DMS53 treated with DMSO at 0.1 percent for 48 hours (cell line): Measurements from ENCODE around the gene BCAS1.
"Not testable (repeated sequence)": the region's sequence is repeated elsewhere in the genome, so short reads cannot be mapped to it uniquely, and the experiment has no call there.

Experiments used
- DNase-seq: peaks from one replicate; lab custom pipeline; 2025; ENCODE audit not compliant: unreplicated experiment; lab: John Stamatoyannopoulos, UW

BCAS1 gene

GRCh38 chr20:53990003-53990402 is 80.4 kb downstream of the BCAS1 start:
- DNase-seq, result no peak

- no peak for DNase-seq
These were observed 81.0 kb downstream of the BCAS1 start for GRCh38 chr20:53989401-53989800.

DNA sequence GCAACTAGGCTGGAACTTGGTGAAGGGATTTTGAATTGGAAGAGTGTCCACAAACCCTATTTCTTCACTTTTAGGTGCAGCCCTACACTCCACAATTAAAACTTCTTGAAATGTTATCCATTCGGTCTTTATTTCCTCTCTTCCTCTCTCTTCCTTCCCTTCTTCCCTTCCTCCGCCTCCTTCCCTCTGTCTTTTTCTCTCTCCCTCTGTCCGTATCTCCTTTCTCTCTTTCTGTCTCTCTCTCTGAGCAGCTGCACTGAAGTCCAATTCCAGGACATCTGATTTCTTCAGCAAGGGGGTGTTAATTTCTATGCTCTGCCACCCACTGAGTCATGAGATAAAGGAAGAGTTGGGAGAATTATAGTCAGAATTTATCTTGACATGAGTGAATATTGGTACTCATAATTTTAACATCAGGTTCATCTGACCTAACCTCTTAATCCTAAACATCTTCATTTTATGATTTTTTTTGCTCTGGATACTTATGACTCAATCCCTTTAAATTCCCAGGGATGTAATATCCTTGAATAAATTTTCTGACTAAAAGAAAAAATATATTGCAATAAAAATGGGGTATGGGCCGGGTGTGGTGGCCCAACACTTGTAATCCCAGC is 84.2 kb downstream of the BCAS1 start:
- DNase-seq, result no peak

DNA sequence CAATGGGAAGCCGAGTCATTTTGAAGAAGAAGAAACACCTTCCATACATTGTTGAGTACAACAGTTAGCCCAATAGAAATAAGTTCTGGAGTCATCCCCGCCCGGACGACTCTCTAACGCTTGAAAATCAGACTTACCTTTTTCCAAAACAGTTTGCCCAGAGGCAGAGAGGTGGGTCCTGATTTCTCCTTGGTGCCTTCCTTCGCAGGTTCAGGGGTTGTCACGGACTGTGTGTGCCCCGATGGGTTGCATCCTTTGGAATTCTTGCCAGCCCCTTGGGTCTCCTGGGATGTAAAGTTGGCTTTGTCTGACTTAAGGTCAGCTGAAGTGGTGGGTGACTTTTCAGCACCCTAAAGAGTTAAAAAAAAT is 85.3 kb downstream of the BCAS1 start:
- DNase-seq, result no peak

DNA sequence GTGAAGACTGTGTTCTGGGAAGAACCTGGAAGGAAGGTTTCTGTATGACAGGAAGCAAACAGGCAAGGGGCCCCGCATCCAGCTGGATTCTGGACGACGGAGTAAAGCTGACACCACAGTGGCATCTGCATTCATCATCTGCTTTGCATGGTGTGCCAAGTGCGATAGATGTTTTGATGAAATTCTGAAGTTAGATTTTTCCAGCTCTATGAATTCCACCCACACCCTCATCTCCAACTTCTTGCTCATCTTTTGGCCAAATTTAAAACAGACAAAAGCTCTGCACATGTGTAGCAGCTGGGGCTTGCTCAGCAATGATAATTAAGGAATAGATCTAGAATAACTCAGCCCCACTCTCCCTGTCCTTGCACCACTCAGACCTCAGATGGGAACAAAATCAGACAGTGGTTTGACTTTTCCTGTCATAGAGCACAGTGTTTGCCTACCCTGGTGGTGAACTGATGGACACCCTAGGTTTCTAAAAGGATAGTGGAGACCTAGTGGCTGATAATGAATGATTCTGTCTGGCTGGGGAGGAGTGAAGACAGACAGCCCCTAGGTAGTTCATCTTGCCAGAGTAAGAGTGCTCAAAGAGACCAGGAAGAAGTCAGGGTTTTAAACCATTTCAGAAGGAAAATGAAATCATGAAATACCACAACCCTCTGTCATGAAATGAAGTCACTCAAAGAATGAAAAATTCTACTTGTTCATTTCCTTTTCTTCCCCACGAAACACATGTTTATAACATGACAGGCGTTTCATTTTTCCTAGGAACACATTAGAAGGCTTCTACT is 85.8 kb downstream of the BCAS1 start:
- no peak for DNase-seq

- no peak for DNase-seq
These were observed 87.0 kb downstream of the BCAS1 start for GRCh38 chr20:53983401-53983800.

- no peak for DNase-seq
These were observed 87.8 kb downstream of the BCAS1 start for GRCh38 chr20:53982624-53983023.

DNA sequence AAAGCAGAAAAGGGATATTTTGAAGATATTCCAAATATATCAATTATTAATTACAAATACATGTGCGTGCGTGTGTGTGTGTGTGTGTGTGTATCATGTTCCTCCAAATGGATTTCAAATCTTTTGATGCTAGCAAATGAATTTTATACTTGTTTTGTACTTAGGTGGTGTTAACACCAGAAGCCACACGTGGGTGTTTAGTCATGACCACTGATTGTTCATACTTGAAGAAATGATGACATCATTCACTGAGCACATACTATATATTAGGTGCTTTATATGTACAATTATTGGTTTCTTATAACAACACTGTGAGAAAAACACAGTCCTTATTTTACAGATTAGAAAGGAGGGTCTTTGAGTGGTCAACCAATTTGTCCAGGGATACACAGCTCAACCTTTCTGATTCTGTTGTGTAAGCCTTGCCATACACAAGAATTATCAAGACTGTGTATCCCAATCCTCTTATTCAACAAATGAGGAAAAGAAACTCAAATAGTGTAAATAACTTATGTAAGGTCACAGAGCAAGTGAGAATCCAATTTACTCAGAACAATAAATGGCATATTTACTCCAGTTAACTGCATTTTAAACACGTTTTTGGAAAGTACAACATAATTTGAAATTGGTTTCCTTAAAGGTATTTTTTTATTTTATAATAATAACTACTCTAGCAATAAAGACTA is 88.5 kb downstream of the BCAS1 start:
- DNase-seq, result no peak

GRCh38 chr20:53981130-53981529 is 89.3 kb downstream of the BCAS1 start:
- DNase-seq, result no peak

- DNase-seq, result no peak
These were observed 90.3 kb downstream of the BCAS1 start for GRCh38 chr20:53980031-53980465.

- DNase-seq, result no peak
These were observed 91.9 kb downstream of the BCAS1 start for GRCh38 chr20:53978497-53978896.

DNA sequence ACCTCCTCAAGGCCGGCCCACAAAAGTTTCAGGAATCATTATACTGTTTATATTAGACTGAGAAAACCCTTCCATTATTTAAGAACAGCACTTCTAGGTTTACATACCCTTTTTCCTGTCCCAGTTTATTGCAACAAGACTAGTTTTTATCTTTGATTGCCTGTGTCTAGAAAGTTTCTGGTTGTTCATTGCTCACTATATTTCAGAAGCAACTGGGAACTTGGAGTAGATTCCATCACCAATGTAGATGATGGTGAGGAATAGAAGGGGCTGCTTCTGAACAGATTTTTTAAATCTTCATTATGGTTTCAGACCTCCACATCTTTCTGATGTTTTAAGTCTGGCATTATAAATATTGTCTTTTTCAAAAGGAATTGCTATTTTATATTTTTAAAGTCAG is 93.0 kb downstream of the BCAS1 start:
- no peak for DNase-seq

DNA sequence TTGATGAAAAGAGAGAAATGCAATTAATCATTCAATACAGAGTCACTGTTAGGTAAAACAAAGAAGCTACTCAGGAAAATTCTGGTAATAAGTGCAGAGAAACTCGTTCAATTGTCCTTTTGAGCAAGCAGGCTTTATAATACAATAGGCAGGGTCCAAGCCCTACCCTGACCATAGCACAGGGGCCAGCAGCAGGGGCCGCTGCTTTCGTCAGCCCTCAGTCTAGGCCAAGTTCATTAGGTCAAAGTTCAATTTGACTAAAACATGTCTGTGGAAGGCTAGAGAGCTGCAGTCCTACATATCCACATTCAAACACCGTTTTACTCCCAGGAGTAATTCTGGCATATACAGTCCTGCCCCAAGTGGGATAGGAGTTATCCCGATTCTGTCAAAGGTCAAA is 94.6 kb downstream of the BCAS1 start:
- no peak for DNase-seq

DNA sequence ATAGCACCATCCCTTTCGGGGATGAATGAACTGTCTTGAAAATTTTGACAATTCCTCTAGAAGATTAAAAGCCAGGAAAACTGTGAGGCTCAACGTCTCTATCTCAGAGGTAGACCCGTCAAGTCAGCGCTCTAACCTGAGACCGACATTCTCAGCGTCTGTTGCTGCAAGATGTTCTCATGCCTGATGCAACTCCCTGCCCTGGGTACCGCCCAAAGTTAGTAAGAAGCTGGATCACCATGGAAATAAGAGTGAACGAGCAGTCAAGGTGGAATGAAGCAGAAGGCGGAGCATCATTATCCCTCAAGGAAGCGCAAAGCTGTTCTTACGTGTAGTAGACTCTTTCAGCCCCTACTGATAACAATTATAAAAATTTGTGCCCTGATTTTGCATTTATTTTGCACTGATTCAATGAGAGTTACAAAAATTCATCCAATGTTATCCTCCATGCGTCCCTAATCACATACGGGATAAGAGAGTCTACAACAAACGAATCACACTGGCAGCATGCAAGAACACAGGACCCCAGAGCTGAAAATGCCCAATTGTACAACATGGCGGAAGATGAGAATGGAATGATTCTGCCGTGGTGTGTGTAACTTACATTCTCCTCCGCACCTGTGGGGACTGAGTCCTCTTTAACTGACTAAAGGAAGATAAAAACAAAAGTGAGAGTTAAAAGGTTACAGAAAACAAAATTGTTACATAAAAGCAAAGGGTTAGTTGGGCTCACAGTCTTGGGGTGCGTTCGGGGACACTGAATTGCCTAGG is 95.4 kb downstream of the BCAS1 start:
- DNase-seq, result no peak

DNA sequence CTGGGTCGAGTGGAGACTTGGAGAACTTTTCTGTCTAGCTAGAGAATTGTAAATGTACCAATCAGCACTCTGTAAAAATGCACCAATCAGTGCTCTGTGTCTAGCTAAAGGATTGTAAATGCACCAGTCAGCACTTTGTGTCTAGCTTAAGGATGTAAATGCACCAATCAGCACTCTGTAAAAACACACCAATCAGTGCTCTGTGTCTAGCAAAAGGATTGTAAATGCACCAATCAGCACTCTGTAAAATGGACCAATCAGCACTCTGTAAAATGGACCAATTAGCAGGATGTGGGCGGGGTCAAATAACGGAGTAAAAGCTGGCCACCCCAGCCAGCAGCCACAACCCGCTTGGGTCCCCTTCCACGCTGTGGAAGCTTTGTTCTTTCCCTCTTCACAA is 96.5 kb downstream of the BCAS1 start:
- DNase-seq, result not testable (repeated sequence)

DNA sequence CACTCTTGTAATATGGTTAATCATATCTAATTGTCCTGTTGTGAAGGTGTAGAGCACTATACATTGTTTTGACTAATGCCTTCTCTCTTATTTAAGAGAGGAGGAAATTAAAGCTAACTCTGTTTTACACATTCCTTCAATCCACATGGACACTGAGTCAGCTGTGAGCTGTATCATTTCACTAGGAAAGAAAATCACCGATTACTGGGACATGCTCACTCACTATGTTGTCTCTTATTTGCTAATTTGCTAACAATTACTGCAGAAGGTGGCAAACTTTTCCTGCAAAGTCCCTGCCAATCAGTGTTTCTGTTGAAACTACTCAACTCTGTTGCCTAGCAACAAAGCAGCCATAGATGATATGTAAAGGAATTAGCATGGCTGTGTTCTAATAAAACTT is 98.2 kb downstream of the BCAS1 start:
- no peak for DNase-seq

DNA sequence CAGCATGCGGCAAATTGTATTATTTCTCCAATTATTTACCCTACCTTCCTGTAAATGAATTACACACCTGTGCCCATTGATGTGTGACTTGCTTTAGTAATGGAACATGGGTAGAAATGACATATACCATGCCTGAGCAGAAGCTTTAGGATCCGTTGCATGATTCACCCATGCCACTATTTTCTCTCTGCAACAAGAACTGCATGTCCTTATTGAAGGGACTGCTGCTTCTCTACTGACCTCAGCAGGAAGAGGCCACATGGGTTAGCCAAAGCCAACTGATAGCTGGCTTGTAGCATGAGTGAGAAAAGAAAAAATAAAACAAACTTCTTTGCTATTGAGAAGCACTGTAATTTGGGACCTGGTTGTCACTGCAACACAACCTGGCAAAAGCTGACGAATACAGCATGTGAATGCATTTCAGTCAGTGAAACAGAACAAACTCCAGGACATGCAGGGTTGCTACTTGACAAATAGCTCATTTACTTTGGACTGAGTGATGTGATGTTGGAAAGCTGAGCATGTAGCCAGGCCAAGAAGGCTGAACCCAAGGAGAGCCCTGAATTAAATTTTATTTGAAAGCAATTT is 99.2 kb downstream of the BCAS1 start:
- no peak for DNase-seq

DNA sequence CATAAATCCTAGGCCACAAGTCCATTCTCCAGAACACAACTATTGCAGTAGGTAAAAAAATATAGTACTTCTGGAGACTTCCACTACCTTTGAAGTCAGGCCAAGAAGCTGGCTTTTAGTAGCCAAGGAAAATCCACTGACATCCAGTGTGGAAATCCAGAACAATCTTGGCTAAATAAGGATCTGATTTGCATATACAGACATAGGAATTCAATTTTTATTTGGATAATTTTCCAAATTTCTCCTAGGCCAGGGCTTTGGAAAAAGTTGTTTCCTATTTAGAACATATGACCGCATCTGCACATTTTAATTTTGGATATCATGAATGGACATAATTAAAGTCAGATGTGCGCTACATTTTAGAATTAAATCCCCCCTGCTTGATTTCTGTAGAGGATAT is 100.2 kb downstream of the BCAS1 start:
- no peak for DNase-seq

DNA sequence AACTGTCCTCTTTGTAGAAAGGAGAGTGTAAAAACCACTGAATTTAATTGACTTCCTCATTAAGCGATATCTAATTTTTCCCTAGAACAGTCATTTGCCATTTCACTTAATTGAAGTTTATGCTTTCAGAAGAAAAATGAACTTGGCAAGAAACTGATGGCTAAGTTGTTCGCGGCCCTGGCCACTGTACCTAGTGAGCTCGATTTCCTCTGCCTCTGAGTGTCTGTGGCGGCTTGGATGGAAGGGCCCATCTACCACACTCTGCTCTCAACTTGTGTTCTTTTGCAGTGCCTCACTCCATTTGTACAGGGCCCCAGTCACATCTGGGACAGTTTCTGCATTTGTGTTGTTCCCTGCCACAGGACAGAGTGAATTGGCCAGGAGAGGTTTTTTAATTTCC is 102.9 kb downstream of the BCAS1 start:
- DNase-seq, result no peak

DNA sequence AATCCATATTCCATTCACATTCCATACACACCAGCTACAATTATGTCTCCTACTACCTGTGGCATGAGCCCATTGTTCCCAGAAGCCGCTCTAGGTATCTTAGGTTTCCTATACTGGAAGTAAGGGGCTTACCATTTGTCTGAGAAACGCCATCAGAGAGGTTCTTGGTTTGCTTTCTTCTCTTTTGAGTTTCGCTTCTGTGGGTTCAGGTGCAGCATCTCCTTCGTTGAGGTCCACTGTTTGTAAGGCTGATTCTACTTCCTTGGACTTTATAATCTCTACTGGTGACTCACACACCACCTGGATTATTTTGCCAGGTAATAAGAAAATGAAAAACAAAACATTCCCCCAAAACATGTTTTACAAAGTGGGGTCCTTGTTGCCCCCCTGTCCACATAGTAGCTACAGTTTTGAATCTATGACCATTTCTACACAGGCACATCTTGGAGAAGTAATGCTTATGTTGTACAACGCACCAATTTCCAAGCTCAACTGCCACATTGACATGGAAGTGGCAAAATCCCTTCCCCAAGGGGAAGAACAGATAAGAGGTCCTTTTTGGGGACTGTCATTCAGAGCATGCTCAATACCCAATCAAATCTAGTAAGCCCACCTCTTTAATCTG is 103.5 kb downstream of the BCAS1 start:
- no peak for DNase-seq
